Right lobe of liver (tissue), 6 donors: ENCODE results near the gene GABBR1. TPM values are rescaled to one million over a fixed set of nuclear protein-coding genes. Genes with fewer than 3 reads are reported as not detected.

Experiments
- ATAC-seq, 4 donors: fragments of 200-7000 bp; cut with Tn5 transposase; one replicate each; pipeline ENCODE4 v1.9.1; 2020; ENCODE audit warnings: mild to moderate bottlenecking in 4 of 4, moderate library complexity in 4 of 4
- DNase-seq, 3 donors: peaks; one replicate each; pipeline ENCODE4 v3.0.0-alpha.2; 2020
- H3K27ac ChIP-seq, 3 donors: fragments of 200-600 bp; one replicate each; pipeline ENCODE4 v1.8.0; 2022
- H3K27me3 ChIP-seq, 2 donors: fragments of 200-600 bp; one replicate each; pipeline ENCODE4 v1.8.0; 2022
- H3K36me3 ChIP-seq, 4 donors: fragments of 200-600 bp; sonication (generic) in 1 of 4; one replicate each; pipeline versions ENCODE4 v1.5.1 to v1.8.0; 2017 to 2022; ENCODE audit warnings: control low read depth in 1 of 4
- H3K4me1 ChIP-seq, 4 donors: fragments of 200-600 bp; sonication (generic) in 1 of 4; one replicate each; pipeline versions ENCODE4 v1.5.1 to v1.8.0; 2017 to 2022; ENCODE audit warnings: control low read depth in 1 of 4
- H3K4me3 ChIP-seq, 3 donors: fragments of 200-600 bp; one replicate each; pipeline ENCODE4 v1.8.0; 2022
- H3K9me3 ChIP-seq, 4 donors: fragments of 200-600 bp; sonication (generic) in 1 of 4; one replicate each; pipeline versions ENCODE4 v1.5.1 to v1.8.0; 2017 to 2022; ENCODE audit warnings: control low read depth in 1 of 4
- CTCF ChIP-seq, 4 donors: fragments of 200-600 bp in 3 of 4; fragments of 450-650 bp in 1 of 4; IDR thresholded peaks; one replicate each; pipeline versions ENCODE4 v1.5.1 to v1.8.0; 2016 to 2022; ENCODE audit warnings: antibody characterized with exemption in 4 of 4, mild to moderate bottlenecking in 2 of 4
- POLR2A ChIP-seq: fragments of 450-650 bp; IDR thresholded peaks from one replicate; pipeline ENCODE4 v1.6.1; 2017; ENCODE audit warnings: antibody characterized with exemption, mild to moderate bottlenecking
- whole genome bisulfite sequencing: methylation state at CpG from one replicate; pipeline ENCODE4 v1.1.6; 2018; ENCODE audit warnings: low coverage, low lambda C conversion rate; ENCODE audit not compliant: insufficient coverage; ENCODE audit errors: missing lambda C conversion rate; 5-methylcytosine and 5-hydroxymethylcytosine counted together
- intact Hi-C, 2 donors: fragments of 100-400 bp; cut with DNase I; formaldehyde crosslinking; loops; one replicate each; pipeline versions ENCODE4 v1.11.2 to v1.14.1; 2022
- total RNA-seq, 6 experiments: library from RNA; depleted of rRNA in 2 of 6; stranded (reverse); fragments of >200 nt in 2 of 6; fragmentation: NEBNext Ultra II Directional in 3 of 6; extraction: Animal tissue kit (Norgen Biotek cat#: 25700) in 3 of 6; gene quantifications; one replicate each; pipeline versions ENCODE4 v1.1.0 to v1.2.4, GENCODE V29; 2016 to 2023
- donor health status: DM: no; HTN: yes; CAD: no.
- donor health status: DM: no; HTN: no; CAD: no.
- donor health status: DM: no; HTN: no; CAD: no.
- donor health status: DM: no; HTN: yes; CAD: no.
- donor health status: DM: no; HTN: yes; CAD: no.

The GABBR1 gene
- total RNA-seq, 6 experiments from 2014 or later: 2.4 to 5.6 (median 4.9) TPM

- Histone ChIP-seq H3K9me3 (no peaks in the 10 kb centered on the region), H3K27ac (no peak overlapping the region), H3K4me3 (no peak overlapping the region), H3K36me3 (no peaks in the 10 kb centered on the region), H3K4me1 (peaks cover 0 to 3% (median 0%) of the 10 kb centered on the region in 4 donors), H3K27me3 (no peaks in the 10 kb centered on the region)
- ATAC-seq (no peak), DNase-seq (no peak)
- intact Hi-C loops: no loop called here
- TF ChIP-seq POLR2A: no peak
- no peak for TF ChIP-seq CTCF (IDR thresholded peaks at IDR 0.05)
- WGBS: 73% methylated on average over 7 of the region's 10 CpGs
These were observed 19.2 kb upstream of the GABBR1 start for GRCh38 chr6:29652198-29652584.

GRCh38 chr6:29651413-29652197, 18.6 kb upstream of the GABBR1 start:
- no peak for DNase-seq
- Histone ChIP-seq H3K9me3 (no peaks in the 10 kb centered on the region), H3K27ac (no peak overlapping the region), H3K36me3 (no peaks in the 10 kb centered on the region), H3K27me3 (no peaks in the 10 kb centered on the region), H3K4me1 (peaks cover 0 to 3% (median 0%) of the 10 kb centered on the region in 4 donors), H3K4me3 (no peak overlapping the region)
- intact Hi-C loops: no loop called here
- peak in 3 of 4 donors; percentile 26 to 34 (median 30) for ATAC-seq
- peak; percentile 49 to 65 (median 62) for TF ChIP-seq CTCF (IDR thresholded peaks at IDR 0.05)
- TF ChIP-seq POLR2A: no peak
- WGBS: 58% methylated on average over 5 of the region's 8 CpGs

- no peaks in the 10 kb centered on the region for H3K27me3 ChIP-seq
- peak; percentile 96 to 98 (median 97) for ATAC-seq
- H3K4me1 ChIP-seq: peaks cover 0 to 3% (median 0%) of the 10 kb centered on the region in 4 donors
- peak overlapping the region; percentile 45 to 66 (median 65) for H3K4me3 ChIP-seq
- WGBS: 4% methylated on average over 30 of the region's 33 CpGs
- no peaks in the 10 kb centered on the region for H3K9me3 ChIP-seq
- peak; percentile 98 for DNase-seq
- no peaks in the 10 kb centered on the region for H3K36me3 ChIP-seq
- peak overlapping the region; percentile 89 to 93 (median 92) for H3K27ac ChIP-seq
- peak; percentile 88 to 95 (median 93) for TF ChIP-seq CTCF (IDR thresholded peaks at IDR 0.05)
- TF ChIP-seq POLR2A: peak; percentile 82
- intact Hi-C loops: no loop called here
These were observed 17.0 kb upstream of the GABBR1 start for GRCh38 chr6:29649701-29650673.

GRCh38 chr6:29647927-29648642, 15.1 kb upstream of the GABBR1 start:
- no peaks in the 10 kb centered on the region for H3K9me3 ChIP-seq
- no peak overlapping the region for H3K27ac ChIP-seq
- no peaks in the 10 kb centered on the region for H3K27me3 ChIP-seq
- H3K36me3 ChIP-seq: no peaks in the 10 kb centered on the region
- ATAC-seq: no peak
- intact Hi-C loops: no loop called here
- DNase-seq: no peak
- WGBS: 84% methylated on average over 8 of the region's 23 CpGs
- no peak overlapping the region for H3K4me3 ChIP-seq
- H3K4me1 ChIP-seq: peaks cover 0 to 3% (median 0%) of the 10 kb centered on the region in 4 donors
- peak; percentile 35 to 51 (median 42) for TF ChIP-seq CTCF (IDR thresholded peaks at IDR 0.05)
- TF ChIP-seq POLR2A: no peak
